Measurements from ENCODE around the gene UNC50.

- TF ChIP-seq POLR2A (IDR thresholded peaks at IDR 0.05; ENCODE audit: extremely low read depth, insufficient read length) (no peak), CTCF (IDR thresholded peaks at IDR 0.05; ENCODE audit: low read depth, low read length) (no peak)
- TF ChIP-seq, protein P1, sequence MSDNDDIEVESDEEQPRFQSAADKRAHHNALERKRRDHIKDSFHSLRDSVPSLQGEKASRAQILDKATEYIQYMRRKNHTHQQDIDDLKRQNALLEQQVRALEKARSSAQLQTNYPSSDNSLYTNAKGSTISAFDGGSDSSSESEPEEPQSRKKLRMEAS (IDR thresholded peaks at IDR 0.05; ENCODE audit: low read depth, low read length): no peak
These were observed 48.8 kb upstream of the UNC50 start for GRCh38 chr2:98559581-98559980.
